ENCODE data around the gene CCDC170. TPM values are rescaled to one million over a fixed set of nuclear protein-coding genes. Genes with fewer than 3 reads are reported as not detected.
"Not testable (repeated sequence)": the region's sequence is repeated elsewhere in the genome, so short reads cannot be mapped to it uniquely, and the experiment has no call there.

Gene CCDC170
- total RNA-seq, 1 experiment from 2014 or later: not detected

DNA sequence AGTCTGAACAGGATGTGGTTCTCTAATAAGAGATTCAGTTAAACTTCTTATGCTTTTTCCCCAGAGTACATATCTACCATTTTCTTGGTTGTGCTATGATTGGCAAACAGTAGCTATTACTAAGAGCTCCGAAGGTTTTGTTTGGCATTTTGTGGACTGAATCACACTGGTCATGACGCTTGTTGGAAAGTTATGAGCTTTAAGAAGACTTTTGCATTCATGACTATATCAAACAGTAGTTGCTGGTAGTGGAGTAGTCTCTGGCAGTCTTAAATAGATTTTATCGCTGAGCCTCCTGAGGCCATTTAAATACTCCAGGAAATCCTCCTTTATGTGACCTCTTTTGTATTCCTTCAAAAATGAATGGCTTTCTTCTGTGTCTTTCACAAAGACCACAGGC is 40.8 kb downstream of the CCDC170 start:
- in situ Hi-C loops (cut with HindIII; ENCODE audit: low pct_unique_long_range_greater_than_20kb, low sequenced_read_pairs): no loop called here
- no peak for DNase-seq (ENCODE audit: low read depth)

DNA sequence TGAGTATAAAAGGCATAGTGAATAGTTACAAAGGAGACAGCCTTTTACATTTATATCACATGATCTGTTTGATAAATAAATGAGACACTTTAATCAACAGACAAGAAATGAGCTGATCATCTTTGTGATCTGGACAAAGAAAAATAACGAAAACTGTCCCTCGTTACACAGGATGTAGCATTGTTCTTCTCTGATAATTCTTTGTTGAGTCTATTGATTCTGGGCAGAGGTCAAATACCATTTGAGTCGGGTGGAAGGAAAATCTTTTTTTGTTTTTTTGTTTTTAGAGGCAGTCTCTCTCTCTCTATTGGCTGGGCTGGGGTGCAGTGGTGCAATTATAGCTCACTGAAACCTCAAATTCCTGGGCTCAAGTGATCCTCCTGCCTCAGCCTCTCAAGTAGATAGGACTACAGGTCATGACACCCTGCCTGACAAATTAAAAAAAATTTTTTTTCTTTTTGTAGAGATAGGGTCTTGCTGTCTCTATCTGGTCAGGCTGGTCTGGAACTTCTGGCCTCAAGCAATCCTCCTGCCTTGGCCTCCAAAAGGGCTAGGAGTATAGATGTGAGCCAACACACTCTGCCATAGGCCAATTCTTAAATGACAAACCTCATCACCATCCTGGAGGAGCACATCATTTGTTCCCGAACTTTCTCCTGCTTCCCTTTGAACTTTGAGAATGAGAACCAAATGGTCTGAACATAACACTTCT is 41.8 kb downstream of the CCDC170 start:
- in situ Hi-C loops (cut with HindIII; ENCODE audit: low pct_unique_long_range_greater_than_20kb, low sequenced_read_pairs): no loop called here

DNA sequence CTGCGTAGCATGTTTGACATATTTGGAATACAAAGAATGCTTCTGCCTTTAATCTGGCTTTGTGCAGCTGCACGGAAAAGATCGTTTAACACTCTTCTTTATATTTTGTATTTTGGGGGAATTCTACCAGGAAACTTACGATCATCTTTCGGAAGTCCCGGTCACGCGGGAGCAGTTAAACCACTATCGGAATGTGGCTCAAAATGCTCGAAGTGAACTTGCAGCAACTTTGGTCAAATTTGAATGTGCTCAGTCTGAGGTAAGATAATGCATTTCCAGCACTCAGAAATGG is 42.3 kb downstream of the CCDC170 start:
- in situ Hi-C loops (cut with HindIII; ENCODE audit: low pct_unique_long_range_greater_than_20kb, low sequenced_read_pairs): no loop called here
- DNase-seq (ENCODE audit: low read depth): no peak

More for the DNA sequence above, 41.8 kb downstream of the CCDC170 start:
- DNase-seq (ENCODE audit: low read depth): no peak

DNA sequence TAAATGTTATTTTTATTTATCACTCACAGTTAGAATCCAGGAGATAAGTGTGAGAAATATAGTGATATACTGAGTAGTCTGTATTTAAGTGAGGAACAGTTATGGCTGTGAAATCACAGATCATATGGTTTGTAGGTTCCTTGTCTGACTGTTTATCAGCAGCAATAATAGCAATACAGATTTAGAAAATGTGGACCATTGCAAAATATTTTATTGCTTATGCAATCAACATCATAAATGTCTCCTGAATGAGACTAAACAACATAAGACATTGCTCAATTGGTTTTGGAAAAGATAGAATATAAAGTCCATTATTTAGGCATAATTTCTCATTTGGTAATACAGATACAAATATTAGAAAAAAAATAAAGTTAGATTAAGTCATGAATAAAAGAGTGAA is 43.7 kb downstream of the CCDC170 start:
- DNase-seq (ENCODE audit: low read depth): no peak
- in situ Hi-C loops (cut with HindIII; ENCODE audit: low pct_unique_long_range_greater_than_20kb, low sequenced_read_pairs): no loop called here

DNA sequence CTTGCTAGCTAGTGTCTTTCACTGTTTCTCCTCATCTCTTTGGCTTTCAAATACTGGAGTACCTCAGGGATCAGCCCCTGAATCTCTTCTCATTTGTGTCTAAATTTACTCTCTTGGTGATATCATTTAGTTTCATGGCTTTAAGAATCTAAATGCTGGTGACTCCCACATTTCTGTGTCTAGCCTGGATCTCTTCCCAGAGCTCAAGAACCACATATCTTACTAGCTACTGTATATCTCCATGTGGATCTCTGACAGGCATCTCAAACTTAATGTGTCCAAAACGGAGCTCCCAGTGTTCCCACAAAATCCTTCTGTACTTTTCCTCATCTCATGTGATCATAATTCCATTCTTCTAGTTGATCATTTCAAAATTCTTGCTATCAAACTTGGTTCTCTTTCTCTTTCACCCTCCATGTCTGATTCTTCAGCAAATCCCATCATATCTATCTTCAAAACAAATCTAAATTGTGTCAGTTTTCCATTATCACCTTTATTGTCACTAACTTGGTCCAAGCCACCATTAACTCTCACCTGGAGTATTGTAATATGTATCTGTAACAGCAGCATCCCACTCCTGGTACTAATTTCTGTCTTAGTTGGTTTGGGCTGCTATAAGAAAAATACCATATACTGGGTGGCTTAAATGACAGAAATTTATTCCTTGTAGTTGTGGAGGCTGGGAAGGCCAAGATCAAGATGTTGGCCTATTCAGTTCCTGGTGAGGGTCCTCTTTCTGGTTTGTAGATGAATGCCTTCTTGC is 45.9 kb downstream of the CCDC170 start:
- no peak for DNase-seq (ENCODE audit: low read depth)
- in situ Hi-C loops (cut with HindIII; ENCODE audit: low pct_unique_long_range_greater_than_20kb, low sequenced_read_pairs): no loop called here

DNA sequence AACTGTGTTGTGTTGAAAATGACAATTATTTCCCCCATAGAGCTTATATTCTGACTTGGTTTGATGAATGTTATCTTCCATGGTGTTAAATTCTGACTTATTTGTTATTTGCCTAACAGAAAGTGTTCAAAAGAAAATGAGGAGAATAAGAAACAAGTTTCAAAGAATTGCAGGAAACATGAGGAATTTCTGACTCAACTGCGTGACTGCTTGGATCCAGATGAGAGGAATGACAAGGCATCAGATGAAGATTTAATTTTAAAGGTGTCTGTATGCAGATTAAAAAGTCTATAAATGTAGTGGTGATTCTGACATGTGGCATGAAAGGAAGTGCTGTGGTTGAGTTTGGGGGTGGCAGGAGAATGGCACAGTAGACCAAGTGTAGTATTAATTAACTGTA is 50.6 kb downstream of the CCDC170 start:
- in situ Hi-C loops (cut with HindIII; ENCODE audit: low pct_unique_long_range_greater_than_20kb, low sequenced_read_pairs): no loop called here

DNA sequence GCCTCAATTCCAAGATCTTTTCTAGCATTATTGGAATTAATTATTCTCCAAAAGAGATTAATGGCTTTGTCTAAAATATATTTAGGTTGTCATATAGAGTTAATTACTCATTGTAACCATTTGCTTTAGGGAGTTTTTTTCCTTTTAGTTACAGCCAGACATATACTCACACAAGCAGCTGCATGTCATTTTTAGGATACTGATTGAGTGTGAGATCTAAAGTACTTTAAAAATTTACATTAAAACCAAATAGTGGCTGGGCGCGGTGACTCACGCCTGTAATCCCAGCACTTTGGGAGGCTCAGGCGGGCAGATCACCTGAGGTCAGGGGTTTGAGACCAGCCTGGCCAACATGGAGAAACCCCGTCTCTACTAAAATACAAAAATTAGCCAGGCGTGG is 51.1 kb downstream of the CCDC170 start:
- in situ Hi-C loops (cut with HindIII; ENCODE audit: low pct_unique_long_range_greater_than_20kb, low sequenced_read_pairs); DNase-seq (ENCODE audit: low read depth): not testable (repeated sequence)

More for the DNA sequence above, 50.6 kb downstream of the CCDC170 start:
- no peak for DNase-seq (ENCODE audit: low read depth)

DNA sequence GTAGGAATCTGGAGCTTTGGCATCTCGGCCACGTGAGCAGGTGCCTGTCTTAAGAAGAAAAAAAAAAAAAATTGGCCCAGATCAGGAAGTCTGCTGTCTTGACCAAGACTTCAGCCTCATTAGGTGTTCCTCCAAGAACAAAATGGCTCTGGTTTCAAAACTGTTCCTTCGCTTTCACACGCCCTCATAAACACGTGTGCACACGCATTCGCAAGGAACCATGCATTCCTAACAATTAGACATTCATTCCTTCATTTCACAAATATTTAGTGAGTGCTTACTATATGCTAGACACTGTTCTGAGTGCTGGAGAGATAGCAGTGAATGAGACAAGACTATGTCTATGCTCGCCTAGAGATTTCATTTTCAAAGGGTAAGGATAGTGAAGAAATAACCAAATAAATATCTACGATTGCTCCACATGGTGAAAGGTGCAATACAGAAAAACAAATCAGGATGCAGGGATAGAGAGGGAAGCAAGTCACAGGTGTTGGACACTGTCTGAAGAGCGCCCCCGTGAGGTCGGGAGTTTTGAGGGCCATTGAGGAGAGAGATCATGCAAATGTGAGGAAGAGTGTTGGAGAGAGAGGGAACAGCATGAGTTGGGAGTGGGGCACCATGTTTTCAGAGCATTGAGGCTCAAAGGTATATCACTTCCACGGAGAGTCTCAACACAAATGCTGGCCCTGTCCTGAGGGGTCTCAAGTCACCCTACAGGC is 53.3 kb downstream of the CCDC170 start:
- no peak for DNase-seq (ENCODE audit: low read depth)
- in situ Hi-C loops (cut with HindIII; ENCODE audit: low pct_unique_long_range_greater_than_20kb, low sequenced_read_pairs): no loop called here

DNA sequence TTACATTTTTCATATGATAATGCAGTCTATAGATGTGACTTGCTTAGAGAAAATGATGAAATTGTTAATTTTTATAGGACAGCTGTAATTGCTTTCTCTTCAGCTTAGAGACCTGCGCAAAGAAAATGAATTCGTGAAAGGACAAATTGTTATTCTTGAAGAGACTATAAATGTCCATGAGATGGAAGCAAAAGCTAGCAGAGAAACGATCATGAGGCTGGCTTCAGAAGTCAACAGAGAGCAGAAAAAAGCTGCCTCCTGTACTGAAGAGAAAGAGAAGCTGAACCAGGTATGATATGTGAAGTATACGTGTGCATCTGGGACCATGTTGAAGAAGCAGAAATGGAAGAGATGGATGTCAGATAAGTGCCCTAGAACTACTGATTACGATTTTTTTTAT is 54.4 kb downstream of the CCDC170 start:
- DNase-seq (ENCODE audit: low read depth): no peak
- in situ Hi-C loops (cut with HindIII; ENCODE audit: low pct_unique_long_range_greater_than_20kb, low sequenced_read_pairs): no loop called here

DNA sequence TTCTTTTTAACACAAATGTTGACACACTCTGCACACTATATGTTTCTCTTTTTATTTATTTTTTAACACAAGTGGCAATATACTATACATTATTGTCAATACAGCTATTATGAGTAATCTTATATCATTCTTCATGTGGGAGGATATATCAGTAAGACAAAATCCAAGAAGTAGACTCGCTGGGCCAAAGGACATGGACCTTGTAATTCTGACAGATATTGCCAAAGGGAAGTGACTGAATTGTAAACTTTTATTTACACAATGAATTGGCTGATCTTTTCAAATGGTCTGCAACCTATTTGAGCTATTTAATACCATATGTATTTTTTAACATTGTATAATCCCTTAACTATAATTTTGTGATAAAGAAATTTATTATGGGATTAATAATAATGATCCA is 56.0 kb downstream of the CCDC170 start:
- DNase-seq (ENCODE audit: low read depth): no peak
- in situ Hi-C loops (cut with HindIII; ENCODE audit: low pct_unique_long_range_greater_than_20kb, low sequenced_read_pairs): no loop called here

DNA sequence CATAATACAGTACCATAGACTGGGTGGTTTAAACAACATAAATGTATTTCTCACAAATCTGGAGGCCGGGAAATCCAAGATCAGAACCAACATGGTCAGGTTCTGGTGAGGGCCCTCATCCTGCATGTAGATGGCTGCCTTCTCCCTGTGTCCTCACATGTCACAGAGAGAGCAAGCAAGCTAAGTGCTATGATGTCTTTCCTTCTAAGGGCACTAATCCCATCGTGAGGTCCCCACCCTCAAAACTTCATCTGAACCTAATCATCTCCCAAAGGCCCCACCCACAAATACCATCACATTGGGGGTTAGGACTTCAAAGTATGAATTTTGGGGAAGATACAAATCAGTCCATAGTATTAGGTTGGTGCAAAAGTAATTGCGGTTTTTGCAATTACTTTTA is 56.8 kb downstream of the CCDC170 start:
- in situ Hi-C loops (cut with HindIII; ENCODE audit: low pct_unique_long_range_greater_than_20kb, low sequenced_read_pairs): no loop called here

DNA sequence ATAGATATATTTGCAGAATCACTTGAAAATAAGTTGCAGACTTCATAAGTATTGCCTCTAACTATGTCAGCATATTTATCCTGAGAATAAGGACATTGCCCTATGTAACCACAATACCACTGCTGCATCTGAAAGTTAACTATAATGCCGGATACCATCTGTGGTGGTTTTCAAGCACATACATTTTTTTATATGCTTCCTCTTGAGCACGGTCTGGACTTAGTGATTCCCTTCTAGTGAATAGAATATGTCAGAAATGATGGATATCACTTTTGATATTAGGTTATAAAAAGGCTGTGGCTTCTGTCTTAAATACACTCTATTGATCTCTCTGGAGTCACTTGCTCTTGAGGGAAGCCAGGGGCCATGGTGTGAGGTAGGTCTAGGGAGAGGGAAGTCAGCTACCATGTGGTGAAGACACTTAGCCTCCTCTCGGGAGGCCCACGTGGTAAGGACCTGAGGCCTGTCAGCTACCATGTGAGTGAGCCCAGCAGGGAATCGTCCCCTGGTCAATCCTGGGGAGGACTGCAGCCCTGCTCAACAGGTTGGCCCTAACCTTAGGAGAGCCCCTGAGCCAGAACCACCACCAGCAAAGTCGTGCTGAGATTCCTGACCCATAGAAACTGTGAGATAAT is 57.5 kb downstream of the CCDC170 start:
- in situ Hi-C loops (cut with HindIII; ENCODE audit: low pct_unique_long_range_greater_than_20kb, low sequenced_read_pairs): no loop called here
- DNase-seq (ENCODE audit: low read depth): no peak

More for the DNA sequence above, 56.8 kb downstream of the CCDC170 start:
- no peak for DNase-seq (ENCODE audit: low read depth)

DNA sequence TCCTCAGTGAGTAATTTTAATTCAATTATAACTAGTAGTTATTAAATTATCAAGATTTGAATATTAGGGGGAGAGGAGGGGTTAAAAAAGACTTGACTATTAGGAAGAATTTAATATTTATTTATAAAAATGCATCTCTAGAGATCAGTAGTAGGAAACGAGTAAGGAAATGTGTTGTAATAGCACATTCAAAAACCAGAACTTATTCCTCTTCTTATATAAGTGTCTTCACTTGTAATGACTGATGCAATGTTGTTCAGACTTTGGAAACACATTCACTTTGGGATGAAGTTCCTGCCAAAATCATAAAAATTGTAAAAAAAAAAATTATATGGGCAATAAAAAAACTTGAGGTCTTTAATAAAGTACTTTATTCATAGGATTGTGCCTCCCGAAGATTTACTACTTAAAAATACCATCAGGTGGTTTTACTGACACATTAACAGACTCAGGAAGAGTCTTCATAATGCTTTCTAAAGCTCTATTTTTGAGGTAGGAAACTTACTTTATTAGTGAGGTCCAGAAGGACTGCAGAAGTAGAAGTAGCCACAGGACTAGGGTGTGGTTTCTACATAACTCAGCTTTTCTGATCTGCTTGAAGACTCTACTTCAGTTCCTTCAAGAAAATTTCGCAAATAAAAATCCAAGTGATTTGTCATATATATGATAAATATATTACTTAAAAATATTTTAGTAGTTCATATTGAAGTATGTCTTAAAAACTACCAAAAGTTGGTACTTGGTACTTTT is 59.8 kb downstream of the CCDC170 start:
- in situ Hi-C loops (cut with HindIII; ENCODE audit: low pct_unique_long_range_greater_than_20kb, low sequenced_read_pairs): no loop called here
- DNase-seq (ENCODE audit: low read depth): no peak

DNA sequence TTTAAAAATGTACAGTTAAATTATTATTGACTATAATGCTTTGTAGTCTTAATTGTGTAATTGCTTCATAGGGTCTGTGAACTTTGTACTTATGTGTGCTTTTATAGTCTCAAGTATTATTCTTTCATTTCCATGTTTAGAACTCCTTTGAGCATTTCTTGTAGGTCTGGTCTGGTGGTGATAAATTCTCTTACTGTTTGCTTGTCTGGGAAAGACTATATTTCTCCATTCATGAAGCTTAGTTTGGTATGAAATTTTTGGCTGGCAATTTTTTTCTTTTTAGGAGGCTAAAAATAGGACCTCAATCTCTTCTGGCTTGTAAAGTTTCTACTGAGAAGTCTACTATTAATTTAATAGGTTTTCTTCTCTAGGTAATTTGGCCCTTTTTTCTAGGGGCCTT is 67.4 kb downstream of the CCDC170 start:
- in situ Hi-C loops (cut with HindIII; ENCODE audit: low pct_unique_long_range_greater_than_20kb, low sequenced_read_pairs): no loop called here
- no peak for DNase-seq (ENCODE audit: low read depth)

DNA sequence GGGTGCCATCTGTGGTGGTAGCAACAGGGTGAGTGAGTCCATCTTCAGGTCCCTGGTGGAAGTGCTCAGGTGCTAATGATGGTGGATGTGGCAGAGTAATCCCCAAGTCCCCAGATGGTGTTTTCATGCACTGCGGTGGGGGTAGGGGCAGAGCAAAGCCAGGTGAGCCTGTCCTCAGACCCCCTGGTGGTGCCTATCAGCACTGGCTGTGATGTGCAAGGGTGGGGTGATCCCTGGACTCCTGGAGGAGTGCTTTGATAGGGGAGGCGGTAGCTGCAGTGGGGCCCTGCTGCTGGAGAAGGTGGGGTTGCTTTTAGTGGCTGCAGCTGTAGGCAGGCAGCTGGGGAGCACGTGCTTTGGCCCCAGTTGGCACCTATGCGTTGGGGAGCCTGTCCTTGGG is 70.8 kb downstream of the CCDC170 start:
- no peak for DNase-seq (ENCODE audit: low read depth)
- in situ Hi-C loops (cut with HindIII; ENCODE audit: low pct_unique_long_range_greater_than_20kb, low sequenced_read_pairs): no loop called here

DNA sequence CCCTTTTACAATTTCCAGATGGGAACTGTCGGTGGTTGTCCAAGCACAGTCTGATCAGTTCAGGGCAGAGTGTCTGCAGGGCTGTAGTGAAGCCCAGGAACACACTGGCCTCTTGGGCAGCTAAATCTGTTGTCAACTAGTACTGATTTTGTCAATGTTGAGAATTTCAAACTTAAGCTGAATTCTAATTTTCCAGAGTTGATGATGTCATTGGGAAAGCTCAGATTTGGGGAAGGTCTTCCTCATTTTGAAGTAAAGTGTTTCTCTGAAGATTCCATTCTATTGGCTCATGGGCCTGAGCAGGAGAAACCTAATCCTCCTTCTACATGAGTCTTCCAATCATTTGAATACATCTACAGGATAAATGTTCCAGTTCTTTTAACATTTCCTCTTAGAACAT is 72.1 kb downstream of the CCDC170 start:
- in situ Hi-C loops (cut with HindIII; ENCODE audit: low pct_unique_long_range_greater_than_20kb, low sequenced_read_pairs): no loop called here
- DNase-seq (ENCODE audit: low read depth): no peak

DNA sequence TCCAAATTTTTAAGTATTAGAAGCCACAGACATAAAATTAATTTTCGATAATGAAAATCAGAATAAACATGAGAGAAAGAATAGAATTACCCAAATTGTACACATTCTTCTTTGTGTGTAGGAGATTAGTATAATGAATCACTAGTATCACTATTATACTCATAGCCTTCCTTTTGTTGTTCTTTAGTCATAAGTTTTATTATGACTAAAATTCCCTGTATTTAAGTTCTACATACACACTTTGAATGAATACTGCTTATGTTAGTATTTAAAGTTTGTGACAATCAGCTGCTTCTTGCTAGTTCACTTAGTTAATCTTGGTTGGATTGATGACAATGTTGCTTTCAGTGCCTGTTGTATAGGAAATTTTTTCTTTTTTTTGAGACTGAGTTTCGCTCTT is 72.7 kb downstream of the CCDC170 start:
- in situ Hi-C loops (cut with HindIII; ENCODE audit: low pct_unique_long_range_greater_than_20kb, low sequenced_read_pairs): no loop called here
- no peak for DNase-seq (ENCODE audit: low read depth)

DNA sequence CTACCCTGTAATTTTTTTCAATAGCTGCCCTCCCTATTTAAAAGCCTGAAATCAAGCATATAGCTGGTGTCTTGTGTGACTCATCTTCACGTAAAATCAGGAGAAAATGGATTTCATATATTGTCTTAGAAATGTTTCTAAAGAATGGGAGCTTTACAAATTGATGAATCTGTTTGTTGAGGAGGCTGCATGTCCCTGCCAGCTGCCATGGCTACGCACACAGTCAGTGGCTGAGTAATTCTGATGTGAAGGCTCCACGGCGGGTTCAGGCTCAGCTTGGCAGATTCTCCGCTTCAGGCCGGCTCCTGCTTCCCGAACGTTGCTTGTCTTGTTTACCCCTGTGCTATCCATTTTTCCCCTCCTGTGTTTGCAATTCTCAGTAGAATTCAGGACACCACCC is 82.8 kb downstream of the CCDC170 start:
- in situ Hi-C loops (cut with HindIII; ENCODE audit: low pct_unique_long_range_greater_than_20kb, low sequenced_read_pairs): no loop called here
- no peak for DNase-seq (ENCODE audit: low read depth)

Data from Caki2 (cell line).